HepG2 (cell line): Measurements from ENCODE around the gene MPST. TPM values are rescaled to one million over a fixed set of nuclear protein-coding genes. Genes with fewer than 3 reads are reported as not detected.

Source experiments
- AKAP8 ChIP-seq: sonication (generic); formaldehyde crosslinking; IDR thresholded peaks from 2 replicates; pipeline ENCODE4 v1.5.1; 2020; ENCODE audit warnings: mild to moderate bottlenecking, missing genetic modification reagents
- DRAP1 ChIP-seq: IDR thresholded peaks from 2 replicates; pipeline ENCODE4 v1.6.1; 2016; ENCODE audit warnings: missing genetic modification reagents, missing compliant biosample characterization
- E2F2 ChIP-seq: sonication (generic); formaldehyde crosslinking; IDR thresholded peaks from 2 replicates; pipeline ENCODE4 v1.4.0; 2020; ENCODE audit warnings: missing genetic modification reagents, borderline replicate concordance
- EED ChIP-seq: sonication (generic); formaldehyde crosslinking; IDR thresholded peaks from 2 replicates; pipeline ENCODE4 v1.5.0; 2020; ENCODE audit warnings: mild to moderate bottlenecking, missing genetic modification reagents
- MED1 ChIP-seq: sonication (generic); formaldehyde crosslinking; IDR thresholded peaks from 2 replicates; pipeline ENCODE4 v1.4.0; 2020; ENCODE audit warnings: missing genetic modification reagents
- MYC ChIP-seq: sonication (generic); formaldehyde crosslinking; IDR thresholded peaks from 2 replicates; pipeline ENCODE4 v1.9.0; 2021; ENCODE audit warnings: missing genetic modification reagents, borderline replicate concordance
- POLR2G ChIP-seq: fragments of 200-400 bp; formaldehyde crosslinking; IDR thresholded peaks from 2 replicates; pipeline ENCODE4 v1.6.1; 2018; ENCODE audit warnings: mild to moderate bottlenecking, low read depth, low read length, moderate library complexity
- SOX6 ChIP-seq, 2 experiments: fragments of 450-650 bp in 1 of 2; sonication (generic) in 1 of 2; formaldehyde crosslinking in 1 of 2; IDR thresholded peaks; 2 replicates each; pipeline versions ENCODE4 v1.4.0 to v1.6.1; 2017 to 2020; ENCODE audit warnings: antibody characterized with exemption in 1 of 2, mild to moderate bottlenecking in 1 of 2, missing genetic modification reagents in 1 of 2
- XBP1 ChIP-seq: sonication (generic); formaldehyde crosslinking; IDR thresholded peaks from 2 replicates; pipeline ENCODE4 v1.5.0; 2020; ENCODE audit warnings: missing genetic modification reagents
- ZBTB44 ChIP-seq: sonication (generic); formaldehyde crosslinking; IDR thresholded peaks from 2 replicates; pipeline ENCODE4 v1.4.0; 2020; ENCODE audit warnings: missing genetic modification reagents
- ZNF20 ChIP-seq: sonication (generic); formaldehyde crosslinking; IDR thresholded peaks from 2 replicates; pipeline ENCODE4 v1.4.0; 2020; ENCODE audit warnings: mild to moderate bottlenecking, moderate library complexity, missing genetic modification reagents
- ZNF205 ChIP-seq: IDR thresholded peaks from 2 replicates; pipeline ENCODE4 v1.6.1; 2018; ENCODE audit warnings: missing biosample characterization, missing genetic modification reagents
- ZNF414 ChIP-seq: sonication (generic); formaldehyde crosslinking; IDR thresholded peaks from 2 replicates; pipeline ENCODE4 v1.5.0; 2020; ENCODE audit warnings: missing genetic modification reagents
- ZNF547 ChIP-seq: sonication (generic); formaldehyde crosslinking; IDR thresholded peaks from 2 replicates; pipeline ENCODE4 v1.5.1; 2020; ENCODE audit warnings: mild to moderate bottlenecking, missing genetic modification reagents
- ZNF564 ChIP-seq: sonication (generic); formaldehyde crosslinking; IDR thresholded peaks from 2 replicates; pipeline ENCODE4 v1.8.1; 2023; ENCODE audit warnings: mild to moderate bottlenecking, missing genetic modification reagents
- ZNF569 ChIP-seq: sonication (generic); formaldehyde crosslinking; IDR thresholded peaks from 2 replicates; pipeline ENCODE4 v1.5.0; 2020; ENCODE audit warnings: mild to moderate bottlenecking, missing genetic modification reagents, moderate library complexity, borderline replicate concordance
- ZNF687 ChIP-seq: sonication (generic); formaldehyde crosslinking; IDR thresholded peaks from 2 replicates; pipeline ENCODE4 v1.5.1; 2020; ENCODE audit warnings: mild to moderate bottlenecking, missing genetic modification reagents, moderate library complexity
- ZNF83 ChIP-seq: sonication (generic); formaldehyde crosslinking; IDR thresholded peaks from 2 replicates; pipeline ENCODE4 v1.4.0; 2020; ENCODE audit warnings: missing genetic modification reagents, mild to moderate bottlenecking, borderline replicate concordance
- polyA plus RNA-seq, 8 experiments: library from polyadenylated mRNA; depleted of rRNA in 3 of 8; stranded (reverse) in 7 of 8; unstranded in 1 of 8; fragments of >200 nt; fragmentation: Illumina TruSeq in 4 of 8; extraction: Trizol in 4 of 8; gene quantifications; 2 replicates each; pipeline versions ENCODE4 v1.2.1 to v1.2.3, GENCODE V29; 2011 to 2016; ENCODE audit warnings: low read depth in 4 of 8, missing spikeins in 1 of 8, mixed read lengths in 1 of 8; ENCODE audit not compliant: insufficient read depth in 1 of 8
- total RNA-seq, 5 experiments: library from RNA; depleted of rRNA; stranded (reverse); fragments of >200 nt; fragmentation: Illumina TruSeq; extraction: Trizol; gene quantifications; 2 replicates each; pipeline ENCODE4 v1.2.3, GENCODE V29; 2016; ENCODE audit warnings: low read depth in 1 of 5

The MPST gene
- total and polyA plus RNA-seq, 2 of the 13 experiments (the other 11 are each of a cell fraction or from before 2014, with no cell fraction given), result 133 to 141 TPM

GRCh38 chr22:37033605-37034430 is 14.3 kb downstream of the MPST start (continued):
- TF ChIP-seq ZNF205 (CRISPR knock-in tag) (no peak), ZNF20 (no peak), DRAP1 (CRISPR knock-in tag) (peak; percentile 63), ZNF83 (0 out of 2 replicates have a peak, but pooled peaks have one; percentile 38), ZNF569 (CRISPR knock-in tag) (no peak), E2F2 (CRISPR knock-in tag) (0 out of 2 replicates have a peak, but pooled peaks have one; percentile 2), MYC (CRISPR knock-in tag) (peak; percentile 70; the same call in 1 of the 2 replicates), ZBTB44 (CRISPR knock-in tag) (no peak), ZNF414 (peak; percentile 59), MED1 (CRISPR knock-in tag) (peak; percentile 96), ZNF687 (CRISPR knock-in tag) (peak; percentile 98), POLR2G (peak; percentile 86), EED (no peak), ZNF547 (CRISPR knock-in tag) (no peak), SOX6 (IDR thresholded peaks at IDR 0.05) (no peak), SOX6 (CRISPR knock-in tag; IDR thresholded peaks at IDR 0.05) (0 out of 2 replicates have a peak, but pooled peaks have one; percentile 59), AKAP8 (CRISPR knock-in tag) (0 out of 2 replicates have a peak, but pooled peaks have one; percentile 45), XBP1 (0 out of 2 replicates have a peak, but pooled peaks have one; percentile 42), ZNF564 (peak; percentile 50; the same call in 1 of the 2 replicates)
